SH-SY5Y (cell line): ENCODE data around the gene ARL9.

Experiments used
- GATA2 ChIP-seq: IDR thresholded peaks from 2 replicates; pipeline ENCODE4 v1.6.1; 2011; ENCODE audit warnings: mild to moderate bottlenecking, low read depth, low read length
- GATA3 ChIP-seq: IDR thresholded peaks from 2 replicates; pipeline ENCODE4 v1.6.1; 2011; ENCODE audit warnings: low read depth, mild to moderate bottlenecking, low read length, moderate library complexity

DNA sequence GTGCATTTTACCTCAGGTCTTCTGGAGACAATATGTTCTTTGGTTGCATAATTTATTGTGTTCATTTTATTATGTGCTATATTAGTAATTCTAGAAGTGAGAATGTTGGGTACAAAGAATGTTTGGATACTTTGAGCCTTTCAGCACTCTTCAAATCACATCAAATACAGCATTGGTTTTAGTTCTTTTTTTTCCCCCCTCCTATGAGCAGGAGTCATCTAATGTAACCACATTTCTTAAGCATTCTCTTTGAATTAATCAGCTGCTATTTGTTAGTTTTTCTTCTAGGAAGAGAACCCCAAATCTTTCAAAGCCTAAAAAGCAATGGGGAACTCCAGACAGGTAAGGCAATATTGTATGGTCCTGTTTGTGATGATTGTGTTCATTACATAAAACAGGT is 46.7 kb downstream of the ARL9 start:
- no peak for TF ChIP-seq GATA2
- TF ChIP-seq GATA3 = no peak
